ENCODE data around the gene COX7A2L.
"Not testable (repeated sequence)": the region's sequence is repeated elsewhere in the genome, so short reads cannot be mapped to it uniquely, and the experiment has no call there.

COX7A2L gene

GRCh38 chr2:42366411-42366810 is 5.4 kb upstream of the COX7A2L start:
- no peak for DNase-seq

- no peak for DNase-seq
Observed at GRCh38 chr2:42364658-42365057, 3.6 kb upstream of the COX7A2L start.

- no peak for DNase-seq
Observed at GRCh38 chr2:42363413-42363812, 2.4 kb upstream of the COX7A2L start.

GRCh38 chr2:42361728-42362283 is 789 bp upstream of the COX7A2L start:
- DNase-seq = no peak

- no peak for DNase-seq
Observed at GRCh38 chr2:42360493-42360889, 526 bp downstream of the COX7A2L start.

GRCh38 chr2:42359965-42360483 is 993 bp downstream of the COX7A2L start:
- peak; percentile 31 for DNase-seq

- no peak for DNase-seq
Observed at GRCh38 chr2:42359304-42359964, 1.6 kb downstream of the COX7A2L start.

- no peak for DNase-seq
Observed at GRCh38 chr2:42353792-42354429, 7.1 kb downstream of the COX7A2L start.

- DNase-seq = no peak
Observed at GRCh38 chr2:42351864-42352263, 9.2 kb downstream of the COX7A2L start.

- no peak for DNase-seq
Observed at GRCh38 chr2:42350434-42351063, 10.5 kb downstream of the COX7A2L start.

- DNase-seq = no peak
Observed at GRCh38 chr2:42348113-42348805, 12.8 kb downstream of the COX7A2L start.

GRCh38 chr2:42347518-42347917 is 13.5 kb downstream of the COX7A2L start:
- DNase-seq = not testable (repeated sequence)

GRCh38 chr2:42346856-42347255 is 14.2 kb downstream of the COX7A2L start:
- not testable (repeated sequence) for DNase-seq

- DNase-seq = no peak
Observed at GRCh38 chr2:42345986-42346385, 15.0 kb downstream of the COX7A2L start.

GRCh38 chr2:42342795-42343241 is 18.2 kb downstream of the COX7A2L start:
- no peak for DNase-seq

GRCh38 chr2:42342061-42342794 is 18.8 kb downstream of the COX7A2L start:
- DNase-seq = peak; percentile 95

GRCh38 chr2:42340938-42341636 is 19.9 kb downstream of the COX7A2L start:
- DNase-seq = no peak

GRCh38 chr2:42340045-42340937 is 20.7 kb downstream of the COX7A2L start:
- DNase-seq = no peak

GRCh38 chr2:42339191-42339912 is 21.7 kb downstream of the COX7A2L start:
- no peak for DNase-seq
